HFFc6 (cell line): ENCODE measurements around the gene PDIA5. TPM values are rescaled to one million over a fixed set of nuclear protein-coding genes. Genes with fewer than 3 reads are reported as not detected.

Source experiments
- DNase-seq: peaks from one replicate; pipeline ENCODE4 v3.0.0-alpha.2; 2018
- H3K27ac Mint-ChIP-seq: 2 replicates; pipeline ENCODE4 v1.8.0; 2020; ENCODE audit warnings: mild to moderate bottlenecking, mixed read lengths
- H3K27me3 Mint-ChIP-seq: 2 replicates; pipeline ENCODE4 v1.8.0; 2021; ENCODE audit warnings: mild to moderate bottlenecking, moderate library complexity, mixed read lengths; ENCODE audit not compliant: insufficient read depth
- H3K36me3 Mint-ChIP-seq: 2 replicates; pipeline ENCODE4 v1.8.0; 2021; ENCODE audit warnings: low read depth, mixed read lengths
- H3K4me1 Mint-ChIP-seq: 2 replicates; pipeline ENCODE4 v1.8.0; 2020; ENCODE audit warnings: low read depth, mixed read lengths
- H3K4me3 Mint-ChIP-seq: 2 replicates; pipeline ENCODE4 v1.8.0; 2020; ENCODE audit warnings: mild to moderate bottlenecking, moderate library complexity, mixed read lengths
- H3K9me3 Mint-ChIP-seq: 2 replicates; pipeline ENCODE4 v1.8.0; 2020; ENCODE audit warnings: mild to moderate bottlenecking, mixed read lengths
- total RNA-seq, 6 experiments: library from RNA; stranded (reverse); fragmentation: NEBNext Ultra II Directional; extraction: Animal tissue kit (Norgen Biotek cat#: 25700); gene quantifications; 2 replicates in 1 of 6; 3 replicates in 5 of 6; pipeline ENCODE4 v1.2.3, GENCODE V29; 2021
- TF ChIP-seq, protein P1 (sequence below): fragments of 200-600 bp; sonication (generic); IDR thresholded peaks from 2 replicates; pipeline ENCODE4 v1.5.0; 2021; ENCODE audit warnings: antibody characterized with exemption, mild to moderate bottlenecking

PDIA5 gene
- total RNA-seq, 6 experiments from 2014 or later = 30.7 to 49.0 (median 38.1) TPM

DNA sequence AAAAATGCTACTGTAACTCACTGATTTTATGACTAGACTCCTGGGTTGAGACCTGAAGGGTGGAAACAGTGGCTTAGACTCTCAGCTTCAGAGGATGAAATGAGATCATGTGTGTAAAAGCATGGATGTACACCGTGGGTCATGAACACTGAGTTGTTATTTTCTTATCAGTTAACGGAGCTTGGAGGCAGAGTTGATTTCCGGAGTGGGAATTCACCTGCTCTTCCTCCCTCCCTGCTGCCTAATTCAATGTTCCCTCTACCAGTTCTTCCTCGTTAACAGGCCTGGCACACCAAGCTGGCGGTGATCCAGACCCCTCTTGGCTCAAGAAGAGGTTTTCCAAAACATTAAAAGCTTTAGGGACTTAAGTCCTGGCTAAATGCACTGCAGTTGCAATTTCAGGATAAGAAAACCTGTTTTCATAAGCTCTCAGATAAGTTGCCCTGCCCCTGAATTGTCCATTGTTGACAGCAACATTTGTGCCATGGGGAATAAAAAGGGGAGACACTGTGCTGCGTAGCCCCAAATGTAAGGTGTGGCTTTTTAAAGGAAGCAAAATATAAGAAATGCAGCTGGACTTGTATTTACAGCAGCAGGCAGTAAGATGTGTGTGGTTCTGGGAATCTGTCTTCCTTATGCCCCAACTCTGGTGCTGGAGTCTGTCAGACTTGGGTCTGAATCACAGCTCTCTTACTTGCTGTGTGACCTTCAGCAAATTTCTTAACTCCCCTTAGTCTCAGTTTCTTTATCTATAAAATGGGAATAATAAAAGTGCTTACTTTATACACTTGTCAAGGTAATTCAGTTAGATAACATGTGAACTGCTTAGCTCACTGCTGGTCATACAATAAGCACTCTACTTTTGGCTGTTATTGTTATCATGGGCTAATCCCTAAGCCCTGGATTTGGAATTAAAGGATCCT lies 9.9 kb downstream of the PDIA5 start:
- TF ChIP-seq, protein P1, sequence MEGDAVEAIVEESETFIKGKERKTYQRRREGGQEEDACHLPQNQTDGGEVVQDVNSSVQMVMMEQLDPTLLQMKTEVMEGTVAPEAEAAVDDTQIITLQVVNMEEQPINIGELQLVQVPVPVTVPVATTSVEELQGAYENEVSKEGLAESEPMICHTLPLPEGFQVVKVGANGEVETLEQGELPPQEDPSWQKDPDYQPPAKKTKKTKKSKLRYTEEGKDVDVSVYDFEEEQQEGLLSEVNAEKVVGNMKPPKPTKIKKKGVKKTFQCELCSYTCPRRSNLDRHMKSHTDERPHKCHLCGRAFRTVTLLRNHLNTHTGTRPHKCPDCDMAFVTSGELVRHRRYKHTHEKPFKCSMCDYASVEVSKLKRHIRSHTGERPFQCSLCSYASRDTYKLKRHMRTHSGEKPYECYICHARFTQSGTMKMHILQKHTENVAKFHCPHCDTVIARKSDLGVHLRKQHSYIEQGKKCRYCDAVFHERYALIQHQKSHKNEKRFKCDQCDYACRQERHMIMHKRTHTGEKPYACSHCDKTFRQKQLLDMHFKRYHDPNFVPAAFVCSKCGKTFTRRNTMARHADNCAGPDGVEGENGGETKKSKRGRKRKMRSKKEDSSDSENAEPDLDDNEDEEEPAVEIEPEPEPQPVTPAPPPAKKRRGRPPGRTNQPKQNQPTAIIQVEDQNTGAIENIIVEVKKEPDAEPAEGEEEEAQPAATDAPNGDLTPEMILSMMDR = no peak
- Mint-ChIP-seq H3K36me3 (peaks cover 15% of the 10 kb centered on the region), H3K4me3 (no peak overlapping the region), H3K27me3 (peaks cover 1% of the 10 kb centered on the region; the same call in 1 of the 2 replicates), H3K27ac (no peak overlapping the region), H3K9me3 (no peaks in the 10 kb centered on the region), H3K4me1 (peaks cover 59% of the 10 kb centered on the region)
- no peak for DNase-seq

DNA sequence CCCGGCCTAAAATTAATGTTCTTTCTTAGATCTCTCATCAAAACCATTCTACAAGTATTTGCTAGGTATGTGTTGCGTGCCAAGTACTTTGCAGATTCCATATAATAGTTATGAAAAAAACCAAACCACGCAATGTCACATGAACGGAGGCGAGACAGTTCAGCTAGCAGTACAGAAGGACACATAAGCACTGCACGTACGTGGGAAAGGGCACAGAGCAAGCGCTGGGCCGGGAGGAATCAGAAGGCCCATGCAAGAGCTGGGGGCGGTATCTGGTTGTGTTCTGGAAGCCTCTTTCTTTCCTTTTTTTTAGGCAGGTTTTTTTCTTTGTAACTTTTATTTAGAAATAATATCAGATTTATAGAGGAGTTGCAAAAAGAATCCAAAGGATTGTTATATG lies 11.3 kb downstream of the PDIA5 start:
- peaks cover 69% of the 10 kb centered on the region for H3K4me1 Mint-ChIP-seq
- TF ChIP-seq, protein P1 = no peak
- no peak overlapping the region for H3K4me3 Mint-ChIP-seq
- no peak for DNase-seq
- H3K27ac Mint-ChIP-seq = no peak overlapping the region
- peaks cover 11% of the 10 kb centered on the region for H3K36me3 Mint-ChIP-seq
- peaks cover 1% of the 10 kb centered on the region; the same call in 1 of the 2 replicates for H3K27me3 Mint-ChIP-seq
- H3K9me3 Mint-ChIP-seq = no peaks in the 10 kb centered on the region

DNA sequence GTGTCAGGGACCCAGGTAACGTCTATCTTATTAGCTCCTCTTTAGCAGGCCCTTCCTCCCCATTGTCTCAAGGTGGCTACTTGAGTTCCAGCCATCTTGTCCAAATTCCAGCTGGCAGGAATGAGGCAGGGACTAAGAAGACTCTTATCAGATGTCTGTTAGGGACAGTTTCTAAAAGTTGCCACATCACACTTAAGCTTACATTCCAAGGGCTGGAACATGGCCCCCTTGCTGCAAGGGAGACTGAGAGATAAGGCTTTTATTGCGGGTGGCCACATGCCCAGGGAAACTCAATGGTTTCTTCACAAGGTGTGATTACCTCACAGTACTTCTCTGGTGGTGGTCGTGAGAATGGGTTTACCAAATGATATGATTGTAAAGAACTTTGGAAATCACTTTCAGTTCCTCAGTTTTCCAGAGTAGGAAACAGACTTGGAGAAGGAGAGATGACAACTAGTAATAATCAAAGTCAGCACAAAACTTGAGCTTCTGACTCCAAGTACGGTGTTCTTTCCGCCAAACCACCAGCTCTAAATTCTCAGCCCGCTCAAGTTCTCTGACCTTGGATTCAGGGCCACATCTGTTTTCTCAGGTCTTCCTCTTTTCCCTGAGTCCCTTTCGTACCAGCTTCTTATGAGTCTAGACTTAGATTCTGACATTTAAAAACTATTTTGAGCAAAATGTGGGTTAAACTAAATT lies 14.2 kb downstream of the PDIA5 start:
- Mint-ChIP-seq H3K36me3 (peaks cover 10% of the 10 kb centered on the region), H3K27ac (no peak overlapping the region), H3K9me3 (no peaks in the 10 kb centered on the region), H3K4me3 (no peak overlapping the region), H3K4me1 (peaks cover 83% of the 10 kb centered on the region), H3K27me3 (peaks cover 4% of the 10 kb centered on the region)
- no peak for DNase-seq
- TF ChIP-seq, protein P1 = no peak

DNA sequence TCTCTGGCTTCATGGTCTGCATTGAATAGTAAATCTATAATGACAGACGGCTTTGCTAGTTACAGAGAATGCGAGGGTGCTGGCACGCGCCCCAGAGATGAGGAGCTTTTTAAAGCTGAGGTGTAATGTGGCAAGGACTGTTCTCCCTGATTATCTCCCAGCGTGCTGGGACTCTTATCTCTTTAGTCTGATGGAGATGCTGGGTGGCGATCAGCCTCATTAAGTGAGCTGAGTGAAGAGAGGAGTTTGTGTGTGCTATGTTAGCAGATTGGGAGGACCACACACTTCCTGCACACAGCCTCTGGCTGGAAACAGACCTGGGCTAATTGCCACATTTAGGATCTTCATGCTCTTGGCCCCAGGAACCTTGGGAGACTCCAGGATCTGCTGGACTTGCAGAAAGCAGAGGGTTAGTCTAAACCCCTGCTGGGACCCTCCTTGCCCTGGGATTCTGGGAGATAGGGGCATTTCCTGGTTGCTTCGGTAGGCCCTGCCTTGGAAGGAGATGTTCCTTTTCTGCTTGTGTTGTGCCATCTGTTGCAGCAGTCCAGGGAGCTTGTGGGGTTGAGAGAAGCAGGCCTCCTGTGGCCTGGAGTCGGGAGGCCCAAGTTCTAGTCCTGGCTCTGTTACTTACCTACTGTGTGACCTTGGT lies 15.0 kb downstream of the PDIA5 start:
- Mint-ChIP-seq H3K27me3 (peaks cover 4% of the 10 kb centered on the region), H3K27ac (no peak overlapping the region), H3K4me3 (no peak overlapping the region), H3K4me1 (peaks cover 85% of the 10 kb centered on the region), H3K36me3 (peaks cover 10% of the 10 kb centered on the region), H3K9me3 (no peaks in the 10 kb centered on the region)
- TF ChIP-seq, protein P1 = no peak
- DNase-seq = no peak

DNA sequence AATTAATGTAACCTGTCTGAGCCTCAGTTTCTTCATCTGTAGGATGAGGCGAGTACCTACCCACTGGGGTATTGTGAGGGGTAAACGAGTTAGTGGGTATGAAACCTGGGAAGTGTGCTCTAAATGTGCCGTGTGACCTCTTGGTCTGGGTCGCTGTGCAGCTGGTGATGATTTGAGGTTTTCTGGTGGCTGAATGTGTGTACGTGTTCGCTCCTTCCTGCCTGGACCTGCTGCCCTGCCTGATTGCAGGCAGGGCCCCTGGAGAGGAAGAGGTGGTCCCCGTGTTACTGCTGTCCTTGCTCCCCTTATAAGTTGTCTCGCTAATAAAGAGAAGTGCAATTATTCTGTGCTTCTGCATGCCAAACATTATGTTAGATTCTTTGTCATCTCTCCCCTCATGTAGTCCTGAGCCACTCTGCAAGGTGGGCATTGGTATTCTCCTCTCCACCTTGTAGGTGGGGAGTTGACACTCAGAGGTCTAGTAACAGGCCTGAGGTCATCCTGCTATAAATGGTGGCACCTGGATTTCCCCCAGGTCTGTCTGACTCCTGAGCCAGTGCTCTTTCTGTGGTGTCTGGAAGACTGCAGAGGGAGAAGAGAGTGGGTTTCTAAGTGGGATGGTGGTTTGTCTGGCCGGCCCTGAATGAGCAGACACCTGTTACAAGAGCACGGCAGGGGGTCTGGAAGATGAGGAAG lies 15.7 kb downstream of the PDIA5 start:
- TF ChIP-seq, protein P1 = no peak
- H3K27ac Mint-ChIP-seq = no peak overlapping the region
- peaks cover 10% of the 10 kb centered on the region for H3K36me3 Mint-ChIP-seq
- H3K4me1 Mint-ChIP-seq = peaks cover 91% of the 10 kb centered on the region
- DNase-seq = no peak
- no peak overlapping the region for H3K4me3 Mint-ChIP-seq
- H3K27me3 Mint-ChIP-seq = peaks cover 4% of the 10 kb centered on the region
- H3K9me3 Mint-ChIP-seq = no peaks in the 10 kb centered on the region
